K562 (cell line): ENCODE data around the gene ECSCR. TPM values are rescaled to one million over a fixed set of nuclear protein-coding genes. Genes with fewer than 3 reads are reported as not detected.

Experiments used
- ATAC-seq: fragments of 200-7000 bp; cut with Tn5 transposase; 3 replicates; pipeline ENCODE4 v1.9.1; 2020; ENCODE audit warnings: moderate library complexity
- BruUV-seq: library from RNA; stranded (reverse); fragments of 400-500 nt; replicated peaks from 2 replicates; lab custom pipeline; 2021; lab: Mats Ljungman, UMichigan
- CTCF ChIA-PET: fragments of 300-600 bp; formaldehyde crosslinking; extraction: SDS; loops from one replicate; lab custom pipeline; 2021; ENCODE audit warnings: low intra/inter-chr PET ratio; lab: Yijun Ruan, JAX
- POLR2A ChIA-PET: fragments of 300-600, 350-650 bp; sonication (Branson Sonifier 250); formaldehyde crosslinking; extraction: SDS; loops from one replicate; lab custom pipeline; 2021; ENCODE audit warnings: antibody characterized with exemption, inconsistent platforms; lab: Yijun Ruan, JAX
- DNase-seq, 4 experiments: peaks; one replicate each; pipeline versions ENCODE4 v3.0.0 to v3.0.0-alpha.2; 2011 to 2018; ENCODE audit warnings: low spot score in 3 of 4, mixed read lengths in 3 of 4; ENCODE audit errors: extremely low read depth in 1 of 4
- FAIRE-seq: peaks from 2 replicates; lab custom pipeline; 2011; peaks lifted over from hg19 to GRCh38; lab: Jason Lieb, UNC
- H2AFZ ChIP-seq: 2 replicates; pipeline ENCODE4 v1.6.0; 2011; ENCODE audit warnings: low read depth, low read length, control low read depth, inconsistent platforms
- H3K27ac ChIP-seq: fragments of 200-600 bp; 3 replicates; pipeline ENCODE4 v1.8.0; 2011; ENCODE audit warnings: low read depth, mild to moderate bottlenecking, control low read depth, inconsistent platforms, low read length, moderate library complexity, mixed read lengths; ENCODE audit errors: extremely low read depth
- H3K27me3 ChIP-seq, 2 experiments: fragments of 300-600 bp in 1 of 2; 2 replicates in 1 of 2; 3 replicates in 1 of 2; pipeline versions ENCODE4 v1.6.0 to v1.8.0; 2011; ENCODE audit warnings: inconsistent platforms in 2 of 2, low read length in 2 of 2, mild to moderate bottlenecking in 1 of 2, mixed read lengths in 1 of 2, moderate library complexity in 1 of 2; ENCODE audit not compliant: control insufficient read depth in 2 of 2, insufficient read depth in 2 of 2
- H3K36me3 ChIP-seq: fragments of 300-600 bp; 3 replicates; pipeline ENCODE4 v1.8.0; 2011; ENCODE audit warnings: mild to moderate bottlenecking, low read length, inconsistent platforms; ENCODE audit not compliant: control insufficient read depth, insufficient read depth
- H3K4me1 ChIP-seq, 2 experiments: fragments of 200-600 bp in 1 of 2; replicated peaks in 1 of 2; 2 replicates in 1 of 2; 3 replicates in 1 of 2; pipeline versions ENCODE4 v1.5.1 to v1.8.0; 2011; ENCODE audit warnings: inconsistent platforms in 2 of 2, low read length in 2 of 2, mild to moderate bottlenecking in 1 of 2, mixed read lengths in 1 of 2, moderate library complexity in 1 of 2; ENCODE audit not compliant: control insufficient read depth in 2 of 2, insufficient read depth in 2 of 2
- H3K4me2 ChIP-seq: 2 replicates; pipeline ENCODE4 v1.6.1; 2011; ENCODE audit warnings: low read length, control low read depth, inconsistent platforms, mixed read lengths; ENCODE audit not compliant: insufficient read depth
- H3K4me3 ChIP-seq: fragments of 200-600 bp; sonication (generic), shearing (Covaris generic); 2 replicates; pipeline ENCODE4 v1.5.1; 2016; ENCODE audit warnings: control low read depth, inconsistent platforms
- H3K79me2 ChIP-seq: fragments of 200-600 bp; 3 replicates; pipeline ENCODE4 v1.8.0; 2011; ENCODE audit warnings: low read length, inconsistent platforms; ENCODE audit not compliant: control insufficient read depth, insufficient read depth
- H3K9ac ChIP-seq, 2 experiments: 2 replicates each; pipeline versions ENCODE4 v1.6.0 to v1.6.1; 2011; ENCODE audit warnings: low read depth in 2 of 2, low read length in 2 of 2, control low read depth in 1 of 2, inconsistent platforms in 1 of 2, mild to moderate bottlenecking in 1 of 2, mixed read lengths in 1 of 2; ENCODE audit not compliant: insufficient read depth in 1 of 2
- H3K9me1 ChIP-seq: one replicate; pipeline ENCODE4 v1.6.0; 2011; ENCODE audit warnings: inconsistent platforms, mild to moderate bottlenecking, low read length, moderate library complexity; ENCODE audit not compliant: control insufficient read depth, insufficient read depth
- H3K9me3 ChIP-seq: replicated peaks from 2 replicates; pipeline ENCODE4 v1.5.1; 2011; ENCODE audit warnings: low read depth, low read length, inconsistent platforms; ENCODE audit not compliant: control insufficient read depth, insufficient read depth
- H4K20me1 ChIP-seq: replicated peaks from 2 replicates; pipeline ENCODE4 v1.6.1; 2011; ENCODE audit warnings: low read length, inconsistent platforms, mixed read lengths; ENCODE audit not compliant: control insufficient read depth, insufficient read depth
- CBFA2T2 ChIP-seq: fragments of 450-650 bp; conservative IDR thresholded peaks from 2 replicates; pipeline ENCODE4 v1.6.1; 2017; ENCODE audit warnings: mild to moderate bottlenecking
- CSDE1 ChIP-seq, 2 experiments: fragments of 450-650 bp; IDR thresholded peaks; 2 replicates each; pipeline ENCODE4 v1.6.1; 2016; ENCODE audit warnings: mild to moderate bottlenecking in 1 of 2
- ELK1 ChIP-seq: sonication (generic); formaldehyde crosslinking; IDR thresholded peaks from 2 replicates; pipeline ENCODE4 v1.8.1; 2022; ENCODE audit warnings: missing genetic modification reagents
- GTF2B ChIP-seq: IDR thresholded peaks from 2 replicates; pipeline ENCODE4 v1.6.1; 2011; ENCODE audit not compliant: insufficient read length; ENCODE audit errors: extremely low read depth
- HDAC2 ChIP-seq: fragments of 450-650 bp; IDR thresholded peaks from 2 replicates; pipeline ENCODE4 v1.6.1; 2016; ENCODE audit warnings: mild to moderate bottlenecking
- NFIX ChIP-seq: fragments of 250-450 bp; sonication (Bioruptor Pico); IDR thresholded peaks from 2 replicates; pipeline ENCODE4 v1.4.0; 2020; ENCODE audit warnings: low read depth, mild to moderate bottlenecking, moderate library complexity
- SMAD3 ChIP-seq: fragments of 450-650 bp; formaldehyde crosslinking; conservative IDR thresholded peaks from 2 replicates; pipeline ENCODE4 v1.4.0; 2020; ENCODE audit warnings: mild to moderate bottlenecking
- SNRNP70 ChIP-seq: fragments of 200-400 bp; formaldehyde crosslinking; optimal IDR thresholded peaks from 2 replicates; pipeline ENCODE3; 2017; ENCODE audit warnings: low read depth, low read length
- TBL1XR1 ChIP-seq, 2 experiments: IDR thresholded peaks; 2 replicates each; pipeline ENCODE4 v1.6.1; 2012; ENCODE audit warnings: improper control_type of control experiment in 2 of 2, low read length in 2 of 2, mild to moderate bottlenecking in 1 of 2
- WGBS: fragments of 100-300 bp; shearing (Covaris generic); methylation state at CpG from one replicate; pipeline ENCODE4 v1.1.6; 2016; ENCODE audit warnings: low coverage, mixed read lengths; ENCODE audit not compliant: insufficient coverage; ENCODE audit errors: missing lambda C conversion rate; 5-methylcytosine and 5-hydroxymethylcytosine counted together
- in situ Hi-C: fragments of 300-500 bp; cut with MboI; formaldehyde crosslinking; loops from 4 replicates; pipeline ENCODE4 v1.15.0; 2018; ENCODE audit warnings: inconsistent platforms, mixed read lengths
- intact Hi-C: fragments of 100-400 bp; cut with micrococcal nuclease; formaldehyde crosslinking; loops from 2 replicates; pipeline ENCODE4 v1.14.2; 2022
- polyA plus RNA-seq, 8 experiments: library from polyadenylated mRNA; depleted of rRNA in 4 of 8; stranded (reverse) in 5 of 8; unstranded in 3 of 8; fragments of >200 nt; fragmentation: Nextera tagmentation in 2 of 8; fragmentation: Illumina TruSeq in 1 of 8; extraction: Ambion mirVana in 2 of 8; extraction: Trizol in 1 of 8; gene quantifications; 2 replicates each; pipeline versions ENCODE4 v1.2.1 to v1.2.3, GENCODE V29; 2011 to 2014; ENCODE audit warnings: inconsistent platforms in 1 of 8, missing spikeins in 1 of 8
- total RNA-seq, 7 experiments: library from RNA; depleted of rRNA in 6 of 7; stranded (reverse); fragments of >200 nt in 6 of 7; fragmentation: Illumina TruSeq in 2 of 7; extraction: Trizol in 2 of 7; gene quantifications; 2 replicates each; pipeline versions ENCODE4 v1.2.1 to v1.2.3, GENCODE V29; 2011 to 2021; ENCODE audit warnings: low replicate concordance in 1 of 7
- TF ChIP-seq, protein P1 (sequence below): sonication (generic); formaldehyde crosslinking; IDR thresholded peaks from 2 replicates; pipeline ENCODE4 v1.8.0; 2023; ENCODE audit warnings: mild to moderate bottlenecking, missing genetic modification reagents
- TF ChIP-seq, protein P2 (sequence below), 2 experiments: fragments of 450-650 bp; IDR thresholded peaks; 2 replicates each; pipeline ENCODE4 v1.6.1; 2016; ENCODE audit warnings: mild to moderate bottlenecking in 2 of 2, borderline replicate concordance in 1 of 2, low read depth in 1 of 2, moderate library complexity in 1 of 2

The ECSCR gene
- total and polyA plus RNA-seq, 9 of the 15 experiments (the other 6 are each of a cell fraction or from before 2014, with no cell fraction given): 0.10 to 0.25 (median 0.13) TPM; not detected in 6

GRCh38 chr5:139470821-139471300 is 8.3 kb upstream of the ECSCR start, which contains the start of gene SMIM33:
SMIM33 (plus strand) TSS chr5:139471004; CDS start chr5:139471122, 118 bp downstream.
- H3K4me1 ChIP-seq: peaks cover 31 to 44% of the 10 kb centered on the region in 2 experiments
- no peak for TF ChIP-seq HDAC2
- no peak for TF ChIP-seq GTF2B
- no peak for TF ChIP-seq TBL1XR1 (IDR thresholded peaks at IDR 0.05; ENCODE audit: low read length in 2 of 2)
- TF ChIP-seq, protein P1, sequence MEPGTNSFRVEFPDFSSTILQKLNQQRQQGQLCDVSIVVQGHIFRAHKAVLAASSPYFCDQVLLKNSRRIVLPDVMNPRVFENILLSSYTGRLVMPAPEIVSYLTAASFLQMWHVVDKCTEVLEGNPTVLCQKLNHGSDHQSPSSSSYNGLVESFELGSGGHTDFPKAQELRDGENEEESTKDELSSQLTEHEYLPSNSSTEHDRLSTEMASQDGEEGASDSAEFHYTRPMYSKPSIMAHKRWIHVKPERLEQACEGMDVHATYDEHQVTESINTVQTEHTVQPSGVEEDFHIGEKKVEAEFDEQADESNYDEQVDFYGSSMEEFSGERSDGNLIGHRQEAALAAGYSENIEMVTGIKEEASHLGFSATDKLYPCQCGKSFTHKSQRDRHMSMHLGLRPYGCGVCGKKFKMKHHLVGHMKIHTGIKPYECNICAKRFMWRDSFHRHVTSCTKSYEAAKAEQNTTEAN (CRISPR knock-in tag): no peak
- no peak for TF ChIP-seq SNRNP70
- no peak for TF ChIP-seq SMAD3 (CRISPR knock-in tag)
- no peak for TF ChIP-seq CSDE1 (IDR thresholded peaks at IDR 0.05)
- TF ChIP-seq, protein P2, sequence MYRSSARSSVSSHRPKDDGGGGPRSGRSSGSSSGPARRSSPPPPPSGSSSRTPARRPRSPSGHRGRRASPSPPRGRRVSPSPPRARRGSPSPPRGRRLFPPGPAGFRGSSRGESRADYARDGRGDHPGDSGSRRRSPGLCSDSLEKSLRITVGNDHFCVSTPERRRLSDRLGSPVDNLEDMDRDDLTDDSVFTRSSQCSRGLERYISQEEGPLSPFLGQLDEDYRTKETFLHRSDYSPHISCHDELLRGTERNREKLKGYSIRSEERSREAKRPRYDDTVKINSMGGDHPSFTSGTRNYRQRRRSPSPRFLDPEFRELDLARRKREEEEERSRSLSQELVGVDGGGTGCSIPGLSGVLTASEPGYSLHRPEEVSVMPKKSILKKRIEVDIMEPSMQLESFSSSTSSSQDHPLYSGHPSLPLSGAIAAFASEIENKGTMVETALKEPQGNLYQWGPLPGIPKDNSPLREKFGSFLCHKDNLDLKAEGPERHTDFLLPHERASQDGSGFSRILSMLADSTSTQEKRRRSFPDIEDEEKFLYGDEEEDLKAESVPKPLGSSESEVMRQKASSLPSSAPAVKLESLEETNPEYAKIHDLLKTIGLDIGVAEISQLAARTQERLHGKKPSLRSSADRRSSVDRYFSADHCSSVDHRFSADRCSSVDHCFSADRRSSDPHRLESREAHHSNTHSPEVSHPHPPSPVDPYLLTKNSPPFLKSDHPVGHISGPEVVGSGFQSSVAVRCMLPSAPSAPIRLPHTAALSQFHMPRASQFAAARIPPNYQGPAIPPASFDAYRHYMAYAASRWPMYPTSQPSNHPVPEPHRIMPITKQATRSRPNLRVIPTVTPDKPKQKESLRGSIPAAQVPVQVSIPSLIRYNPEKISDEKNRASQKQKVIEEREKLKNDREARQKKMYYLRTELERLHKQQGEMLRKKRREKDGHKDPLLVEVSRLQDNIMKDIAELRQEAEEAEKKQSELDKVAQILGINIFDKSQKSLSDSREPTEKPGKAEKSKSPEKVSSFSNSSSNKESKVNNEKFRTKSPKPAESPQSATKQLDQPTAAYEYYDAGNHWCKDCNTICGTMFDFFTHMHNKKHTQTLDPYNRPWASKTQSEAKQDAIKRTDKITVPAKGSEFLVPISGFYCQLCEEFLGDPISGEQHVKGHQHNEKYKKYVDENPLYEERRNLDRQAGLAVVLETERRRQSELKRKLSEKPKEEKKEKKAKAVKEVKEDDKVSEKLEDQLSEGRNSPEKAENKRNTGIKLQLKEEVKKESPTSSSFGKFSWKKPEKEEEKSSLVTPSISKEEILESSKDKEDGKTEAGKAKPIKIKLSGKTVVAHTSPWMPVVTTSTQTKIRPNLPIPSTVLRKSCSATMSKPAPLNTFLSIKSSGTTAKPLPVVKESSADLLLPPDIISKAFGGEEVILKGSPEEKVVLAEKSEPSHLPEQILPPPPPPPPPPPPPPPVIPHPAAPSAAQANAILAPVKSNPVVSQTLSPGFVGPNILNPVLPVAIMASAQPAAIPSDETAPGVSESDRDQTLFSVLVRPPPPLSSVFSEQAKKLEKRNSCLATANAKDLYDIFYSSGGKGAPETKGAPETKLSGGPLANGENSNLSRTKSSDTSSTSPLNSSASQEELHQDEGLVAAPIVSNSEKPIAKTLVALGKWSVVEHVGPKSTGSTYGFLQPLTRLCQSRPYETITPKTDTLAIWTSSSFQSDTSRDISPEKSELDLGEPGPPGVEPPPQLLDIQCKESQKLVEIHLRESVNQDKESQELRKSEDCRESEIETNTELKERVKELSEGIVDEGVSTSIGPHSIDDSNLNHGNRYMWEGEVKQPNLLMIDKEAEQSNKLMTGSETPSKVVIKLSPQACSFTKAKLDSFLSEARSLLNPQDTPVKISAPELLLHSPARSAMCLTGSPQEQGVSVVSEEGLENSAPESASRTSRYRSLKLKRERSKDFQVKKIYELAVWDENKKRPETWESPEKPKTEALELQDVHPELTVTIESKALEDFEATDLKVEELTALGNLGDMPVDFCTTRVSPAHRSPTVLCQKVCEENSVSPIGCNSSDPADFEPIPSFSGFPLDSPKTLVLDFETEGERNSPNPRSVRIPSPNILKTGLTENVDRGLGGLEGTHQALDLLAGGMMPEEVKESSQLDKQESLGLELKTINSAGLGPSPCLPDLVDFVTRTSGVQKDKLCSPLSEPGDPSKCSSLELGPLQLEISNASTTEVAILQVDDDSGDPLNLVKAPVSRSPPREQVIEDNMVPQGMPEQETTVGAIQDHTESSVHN (IDR thresholded peaks at IDR 0.05; ENCODE audit: borderline replicate concordance in 1 of 2, low read depth in 1 of 2): no peak
- TF ChIP-seq ELK1 (CRISPR knock-in tag): no peak
- no peak for TF ChIP-seq CBFA2T2
- no peak for TF ChIP-seq NFIX (CRISPR knock-in tag)

More at GRCh38 chr5:139470821-139471300, 8.3 kb upstream of the ECSCR start, which contains the start of gene SMIM33:
- WGBS: 76% methylated on average over 7 of the region's 9 CpGs
- FAIRE-seq (no peak), DNase-seq (peak in 1 of 4 experiments; percentile 5), ATAC-seq (no peak)
- no peaks in the 10 kb centered on the region for H3K9me3 ChIP-seq
- in situ Hi-C loops: no loop called here
- POLR2A ChIA-PET: interaction anchor here (3.0 kb wide), 1 partner anchor 11 kb away, joined by 15 read pairs; the partner anchor contains the start of gene STING1
- no peaks in the 10 kb centered on the region for H4K20me1 ChIP-seq
- H3K9me1 ChIP-seq: no peaks in the 10 kb centered on the region
- H3K9ac ChIP-seq: peak within 1 kb of the TSS in 1 of 2 experiments; percentile 31; a peak in 1 of 4 replicates
- no peak within 1 kb of the TSS for H2AFZ ChIP-seq
- H3K79me2 ChIP-seq: no peaks in the 10 kb centered on the region; the same call in 2 of the 3 replicates
- peaks cover 13% of the 10 kb centered on the region; the same call in 1 of the 3 replicates for H3K36me3 ChIP-seq
- BruUV-seq: no TSS peak
- no peak within 1 kb of the TSS for H3K4me2 ChIP-seq
- no peak within 1 kb of the TSS for H3K27ac ChIP-seq
- no peaks in the 10 kb centered on the region for H3K27me3 ChIP-seq
- no peak within 1 kb of the TSS for H3K4me3 ChIP-seq
- intact Hi-C loops: no loop called here
- CTCF ChIA-PET: no interaction called here
